Osteoblast (primary cell): ENCODE measurements around the gene NOXA1. TPM values are rescaled to one million over a fixed set of nuclear protein-coding genes. Genes with fewer than 3 reads are reported as not detected.

ENCODE experiments used
- DNase-seq: peaks from one replicate; pipeline ENCODE4 v3.0.0; 2011; ENCODE audit warnings: low spot score, mixed read lengths; ENCODE audit not compliant: insufficient read length; ENCODE audit errors: missing footprints
- H2AFZ ChIP-seq: 2 replicates; pipeline ENCODE4 v1.6.0; 2011; ENCODE audit warnings: mild to moderate bottlenecking, low read length
- H3K27ac ChIP-seq: 2 replicates; pipeline ENCODE4 v1.5.1; 2011; ENCODE audit warnings: mild to moderate bottlenecking, low read depth, low read length, moderate library complexity
- H3K27me3 ChIP-seq: 2 replicates; pipeline ENCODE4 v1.6.0; 2012; ENCODE audit warnings: mild to moderate bottlenecking, control low read depth, inconsistent platforms, low read length, moderate library complexity; ENCODE audit not compliant: insufficient read depth
- H3K36me3 ChIP-seq: 2 replicates; pipeline ENCODE4 v1.5.1; 2011; ENCODE audit warnings: mild to moderate bottlenecking, low read length, control low read depth, moderate library complexity; ENCODE audit not compliant: insufficient read depth
- H3K4me1 ChIP-seq: 2 replicates; pipeline ENCODE4 v1.5.1; 2011; ENCODE audit warnings: mild to moderate bottlenecking, low read length, control low read depth, moderate library complexity; ENCODE audit not compliant: insufficient read depth
- H3K4me2 ChIP-seq: 2 replicates; pipeline ENCODE4 v1.6.0; 2011; ENCODE audit warnings: mild to moderate bottlenecking, low read length; ENCODE audit not compliant: insufficient read depth
- H3K4me3 ChIP-seq: fragments of 200-600 bp; sonication (generic); 3 replicates; pipeline ENCODE4 v1.5.1; 2012; ENCODE audit warnings: mild to moderate bottlenecking, low read length, inconsistent platforms; ENCODE audit not compliant: insufficient read depth
- H3K79me2 ChIP-seq: 2 replicates; pipeline ENCODE4 v1.6.0; 2012; ENCODE audit warnings: mild to moderate bottlenecking, low read length, control low read depth, inconsistent platforms; ENCODE audit not compliant: insufficient read depth
- H3K9me3 ChIP-seq: 2 replicates; pipeline ENCODE4 v1.5.1; 2011; ENCODE audit warnings: low read depth, low read length, control low read depth
- H4K20me1 ChIP-seq: 2 replicates; pipeline ENCODE4 v1.6.0; 2012; ENCODE audit warnings: mild to moderate bottlenecking, low read length, control low read depth; ENCODE audit not compliant: insufficient read depth
- CTCF ChIP-seq: IDR thresholded peaks from 2 replicates; pipeline ENCODE4 v1.5.1; 2011; ENCODE audit warnings: mild to moderate bottlenecking, low read depth, low read length, moderate library complexity; ENCODE audit errors: extremely low read depth
- total RNA-seq: library from RNA; depleted of rRNA; stranded (reverse); fragments of >200 nt; gene quantifications from 2 replicates; pipeline ENCODE4 v1.2.3, GENCODE V29; 2012

Gene NOXA1
- total RNA-seq, 1 donor, result 0.36 TPM

- H4K20me1 ChIP-seq, result peaks cover 22% of the 10 kb centered on the region
- no peak for TF ChIP-seq CTCF
- no peak for DNase-seq
- H3K36me3 ChIP-seq, result no peaks in the 10 kb centered on the region
- no peak overlapping the region for H3K27ac ChIP-seq
- peak overlapping the region; percentile 84 for H3K4me2 ChIP-seq
- no peaks in the 10 kb centered on the region for H3K27me3 ChIP-seq
- H3K9me3 ChIP-seq, result no peaks in the 10 kb centered on the region
- H3K4me1 ChIP-seq, result peaks cover 15% of the 10 kb centered on the region
- H2AFZ ChIP-seq, result no peak overlapping the region
- no peaks in the 10 kb centered on the region for H3K79me2 ChIP-seq
- peak overlapping the region; percentile 70 for H3K4me3 ChIP-seq
Observed at GRCh38 chr9:137406085-137406760, 17.0 kb upstream of the NOXA1 start.

- Histone ChIP-seq H3K4me2 (peak overlapping the region; percentile 84), H3K36me3 (no peaks in the 10 kb centered on the region), H3K27ac (peak overlapping the region; percentile 56), H3K4me3 (peak overlapping the region; percentile 70), H3K4me1 (peaks cover 22% of the 10 kb centered on the region), H3K9me3 (no peaks in the 10 kb centered on the region), H2AFZ (peak overlapping the region; percentile 56), H4K20me1 (peaks cover 22% of the 10 kb centered on the region), H3K79me2 (no peaks in the 10 kb centered on the region), H3K27me3 (no peaks in the 10 kb centered on the region)
- peak; percentile 99 for DNase-seq
- TF ChIP-seq CTCF, result peak; percentile 51
Observed at GRCh38 chr9:137406876-137407589, 16.2 kb upstream of the NOXA1 start.

GRCh38 chr9:137407590-137408300 is 15.4 kb upstream of the NOXA1 start:
- Histone ChIP-seq H3K36me3 (no peaks in the 10 kb centered on the region), H3K27ac (no peak overlapping the region), H2AFZ (peak overlapping the region; percentile 56), H3K27me3 (no peaks in the 10 kb centered on the region), H3K79me2 (no peaks in the 10 kb centered on the region), H4K20me1 (peaks cover 22% of the 10 kb centered on the region), H3K4me2 (peak overlapping the region; percentile 84), H3K9me3 (no peaks in the 10 kb centered on the region), H3K4me1 (peaks cover 29% of the 10 kb centered on the region), H3K4me3 (peak overlapping the region; percentile 70)
- TF ChIP-seq CTCF, result no peak
- DNase-seq, result peak; percentile 96
